Omental fat pad (tissue), 4 donors: Measurements from ENCODE around the gene FBXW11. TPM values are rescaled to one million over a fixed set of nuclear protein-coding genes. Genes with fewer than 3 reads are reported as not detected.

ENCODE experiments used
- ATAC-seq: fragments of 150-250 bp; one replicate; pipeline ENCODE4 v1.9.1; 2016; ENCODE audit warnings: mild to moderate bottlenecking, moderate library complexity; ENCODE audit not compliant: low FRiP score
- DNase-seq: peaks from one replicate; pipeline ENCODE4 v3.0.0-alpha.2; 2019; ENCODE audit warnings: low spot score
- CTCF ChIP-seq, 3 donors: fragments of 450-650 bp; IDR thresholded peaks; one replicate each; pipeline ENCODE4 v1.5.1; 2016 to 2017; ENCODE audit warnings: antibody characterized with exemption in 3 of 3, mild to moderate bottlenecking in 3 of 3, moderate library complexity in 2 of 3
- total RNA-seq, 4 donors: library from RNA; depleted of rRNA; stranded (reverse); fragments of >200 nt; gene quantifications; one replicate each; pipeline ENCODE4 v1.1.0, GENCODE V29; 2016

FBXW11 gene
- total RNA-seq, 4 donors from 2014 or later: 44.6 to 60.9 (median 55.7) TPM

GRCh38 chr5:171966270-171966669 is 40.2 kb downstream of the FBXW11 start:
- DNase-seq: no peak
- ATAC-seq: no peak
- no peak for TF ChIP-seq CTCF (IDR thresholded peaks at IDR 0.05)

- DNase-seq (no peak), ATAC-seq (no peak)
- no peak for TF ChIP-seq CTCF (IDR thresholded peaks at IDR 0.05)
Measured at GRCh38 chr5:171965745-171966144, 40.7 kb downstream of the FBXW11 start.

- TF ChIP-seq CTCF (IDR thresholded peaks at IDR 0.05): no peak
- DNase-seq (no peak), ATAC-seq (no peak)
Measured at GRCh38 chr5:171963416-171963815, 43.0 kb downstream of the FBXW11 start.

- TF ChIP-seq CTCF (IDR thresholded peaks at IDR 0.05): no peak
- ATAC-seq (peak; percentile 46), DNase-seq (no peak)
Measured at GRCh38 chr5:171961117-171961516, 45.3 kb downstream of the FBXW11 start.

- DNase-seq (no peak), ATAC-seq (no peak)
- TF ChIP-seq CTCF (IDR thresholded peaks at IDR 0.05): no peak
Measured at GRCh38 chr5:171957591-171958251, 48.7 kb downstream of the FBXW11 start.

GRCh38 chr5:171956887-171957495 is 49.4 kb downstream of the FBXW11 start:
- no peak for TF ChIP-seq CTCF (IDR thresholded peaks at IDR 0.05)
- ATAC-seq: peak; percentile 47
- DNase-seq: no peak

GRCh38 chr5:171956314-171956713 is 50.1 kb downstream of the FBXW11 start:
- ATAC-seq (no peak), DNase-seq (no peak)
- no peak for TF ChIP-seq CTCF (IDR thresholded peaks at IDR 0.05)
